Measurements from ENCODE around the gene SRSF3. TPM values are rescaled to one million over a fixed set of nuclear protein-coding genes. Genes with fewer than 3 reads are reported as not detected.

Gene SRSF3
- total and polyA plus RNA-seq, 5 experiments from 2014 or later, result 268 to 375 (median 357) TPM

DNA sequence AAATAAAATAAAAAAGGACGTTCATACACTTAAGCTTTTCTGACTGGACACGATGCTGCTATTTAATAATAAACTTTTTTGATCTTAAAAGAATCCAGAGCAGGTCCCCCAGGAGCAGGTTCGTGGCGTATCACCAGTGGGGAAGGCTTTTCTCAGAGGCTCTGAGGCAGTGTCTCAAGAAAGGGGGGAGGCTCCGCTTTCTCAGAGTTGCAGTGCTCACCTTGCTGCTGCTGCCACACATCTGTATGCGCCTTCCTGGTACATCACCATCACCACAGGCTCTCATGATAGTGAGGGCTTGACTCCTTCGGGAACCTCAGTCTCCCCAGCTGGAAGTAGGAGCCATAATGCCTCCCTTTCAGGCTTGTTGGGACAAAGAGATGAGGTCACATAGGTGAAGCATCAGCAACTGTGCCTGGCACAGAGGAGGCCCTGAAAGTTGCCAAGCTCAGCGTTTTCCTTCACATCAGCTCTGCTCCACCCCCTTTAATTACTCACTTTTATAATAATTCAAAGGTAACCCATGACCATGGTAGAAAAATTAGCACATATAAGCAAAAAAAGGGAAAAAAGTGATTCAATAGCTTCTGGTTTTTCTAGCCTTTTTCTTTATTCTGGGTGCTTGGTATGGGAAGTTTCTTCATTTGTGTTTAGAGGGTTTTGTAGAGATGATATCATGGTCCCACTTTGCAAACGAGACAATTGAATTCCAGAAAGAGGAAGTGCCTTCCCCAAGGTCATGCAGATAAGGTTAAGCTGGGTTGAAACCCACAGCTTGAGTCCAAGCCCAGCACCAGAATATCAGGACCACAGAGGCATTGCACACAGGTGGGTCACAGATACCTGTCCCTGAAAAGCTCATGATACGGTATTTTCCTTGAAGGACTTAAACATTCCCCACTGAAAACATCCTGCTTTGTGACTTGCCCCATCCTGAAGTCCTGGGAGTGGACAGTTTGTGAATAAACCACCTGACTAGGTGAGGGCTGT is 24.5 kb downstream of the SRSF3 start:
- Mint-ChIP-seq H3K4me3 (no peak overlapping the region), H3K4me1 (peaks cover 13 to 41% (median 21%) of the 10 kb centered on the region in 4 donors), H3K9me3 (no peaks in the 10 kb centered on the region), H3K27me3 (no peaks in the 10 kb centered on the region), H3K36me3 (peaks cover 0 to 11% (median 4%) of the 10 kb centered on the region in 3 donors), H3K27ac (peak overlapping the region in 1 of 10 donors; percentile 35)
- DNase-seq (no peak), ATAC-seq (no peak)
- POLR2A ChIA-PET, result interaction anchor here (1.0 kb wide), 1 partner anchor 58 kb away, joined by 4 read pairs; no protein-coding TSS in a partner anchor

DNA sequence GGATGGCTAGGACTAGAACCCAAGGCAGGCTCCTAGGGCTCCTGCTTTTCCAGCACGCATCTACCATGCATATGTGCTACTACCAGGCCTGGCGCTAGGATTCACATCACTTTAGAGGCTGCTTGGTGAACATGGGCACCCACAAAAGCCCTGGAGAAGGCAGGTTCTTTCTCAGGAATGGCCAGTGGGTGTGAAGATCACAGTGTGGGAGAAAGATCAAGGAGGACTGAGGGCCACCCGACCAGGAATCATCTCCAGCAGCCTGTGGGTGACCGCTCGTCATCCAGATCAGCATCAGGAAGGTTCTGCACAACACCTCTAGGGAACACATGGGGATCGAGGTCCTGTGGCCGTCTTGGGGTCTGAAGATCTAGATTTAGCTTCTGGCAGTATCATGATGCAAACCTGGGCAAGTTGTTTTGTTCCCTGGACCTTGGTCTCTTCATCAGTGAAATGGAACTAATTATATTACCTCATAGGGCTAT is 27.3 kb downstream of the SRSF3 start:
- POLR2A ChIA-PET, result no interaction called here
- Mint-ChIP-seq H3K4me3 (no peak overlapping the region), H3K27ac (no peak overlapping the region), H3K4me1 (peaks cover 12 to 40% (median 18%) of the 10 kb centered on the region in 4 donors), H3K36me3 (peaks cover 0 to 2% (median 0%) of the 10 kb centered on the region in 3 donors), H3K27me3 (peaks cover 0 to 3% (median 0%) of the 10 kb centered on the region in 5 donors), H3K9me3 (no peaks in the 10 kb centered on the region)
- ATAC-seq (no peak), DNase-seq (no peak)

DNA sequence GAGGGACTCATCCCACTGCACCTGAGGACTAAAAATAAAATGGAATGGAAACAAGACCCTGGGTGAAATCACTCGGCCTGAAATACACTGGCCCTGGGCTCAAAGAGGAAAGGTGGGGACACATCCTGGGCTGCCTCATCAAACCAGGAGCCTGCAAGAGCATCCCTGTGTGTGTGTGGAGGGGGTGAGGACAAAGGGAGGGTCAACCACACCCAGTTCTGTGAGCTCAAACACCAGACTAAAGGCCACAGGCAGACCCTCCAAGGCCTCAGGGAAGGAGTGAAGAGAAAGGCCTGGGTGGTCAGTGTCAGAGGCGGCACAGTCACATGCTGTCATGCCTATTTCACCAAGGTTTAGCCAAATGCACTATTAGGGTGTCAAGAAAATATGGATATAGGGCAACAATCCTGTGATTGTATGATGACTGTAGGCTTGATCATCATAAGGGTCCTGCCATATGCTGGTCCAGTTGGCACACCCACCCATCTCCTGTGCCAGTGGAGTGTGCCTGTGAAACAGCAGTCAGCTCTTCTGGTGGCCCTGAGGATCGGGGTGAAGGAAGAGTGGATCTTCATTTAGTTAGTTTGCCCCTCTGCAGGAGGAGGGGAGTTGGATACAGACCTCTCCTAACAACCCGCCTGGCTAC is 28.9 kb downstream of the SRSF3 start:
- peaks cover 0 to 2% (median 0%) of the 10 kb centered on the region in 3 donors for H3K36me3 Mint-ChIP-seq
- no peak overlapping the region for H3K4me3 Mint-ChIP-seq
- ATAC-seq (no peak), DNase-seq (no peak)
- peak overlapping the region in 6 of 10 donors; percentile 1 to 75 (median 38) for H3K27ac Mint-ChIP-seq
- H3K27me3 Mint-ChIP-seq, result peaks cover 0 to 3% (median 0%) of the 10 kb centered on the region in 5 donors
- H3K9me3 Mint-ChIP-seq, result no peaks in the 10 kb centered on the region
- peaks cover 12 to 37% (median 17%) of the 10 kb centered on the region in 4 donors for H3K4me1 Mint-ChIP-seq
- POLR2A ChIA-PET, result interaction anchor here (1.4 kb wide), 1 partner anchor 57 kb away, joined by 6 read pairs; no protein-coding TSS in a partner anchor

DNA sequence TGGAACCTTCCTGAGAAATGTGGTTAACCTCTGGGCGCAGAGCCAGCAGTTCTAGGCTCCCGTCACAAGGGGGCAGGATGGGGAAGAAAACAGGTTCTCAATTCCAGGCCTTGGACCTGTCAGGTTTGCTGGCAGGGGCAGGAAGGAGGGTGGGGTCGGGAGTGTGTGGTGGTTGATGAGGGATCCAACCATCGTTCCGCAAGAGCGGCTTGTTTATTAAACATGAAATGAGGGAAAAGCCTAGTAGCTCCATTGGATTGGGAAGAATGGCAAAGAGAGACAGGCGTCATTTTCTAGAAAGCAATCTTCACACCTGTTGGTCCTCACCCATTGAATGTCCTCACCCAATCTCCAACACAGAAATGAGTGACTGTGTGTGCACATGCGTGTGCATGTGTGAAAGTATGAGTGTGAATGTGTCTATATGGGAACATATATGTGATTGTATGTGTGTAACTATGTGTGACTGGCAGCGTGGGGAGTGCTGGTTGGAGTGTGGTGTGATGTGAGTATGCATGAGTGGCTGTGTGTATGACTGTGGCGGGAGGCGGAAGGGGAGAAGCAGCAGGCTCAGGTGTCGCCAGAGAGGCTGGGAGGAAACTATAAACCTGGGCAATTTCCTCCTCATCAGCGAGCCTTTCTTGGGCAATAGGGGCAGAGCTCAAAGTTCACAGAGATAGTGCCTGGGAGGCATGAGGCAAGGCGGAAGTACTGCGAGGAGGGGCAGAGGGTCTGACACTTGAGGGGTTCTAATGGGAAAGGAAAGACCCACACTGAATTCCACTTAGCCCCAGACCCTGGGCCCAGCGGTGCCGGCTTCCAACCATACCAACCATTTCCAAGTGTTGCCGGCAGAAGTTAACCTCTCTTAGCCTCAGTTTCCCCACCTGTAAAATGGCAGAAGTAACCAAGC is 29.6 kb downstream of the SRSF3 start:
- no peaks in the 10 kb centered on the region for H3K9me3 Mint-ChIP-seq
- DNase-seq (peak; percentile 54 to 87 (median 72)), ATAC-seq (peak; percentile 72 to 86)
- H3K4me3 Mint-ChIP-seq, result no peak overlapping the region
- H3K27me3 Mint-ChIP-seq, result peaks cover 0 to 3% (median 0%) of the 10 kb centered on the region in 5 donors
- peaks cover 12 to 38% (median 17%) of the 10 kb centered on the region in 4 donors for H3K4me1 Mint-ChIP-seq
- H3K36me3 Mint-ChIP-seq, result peaks cover 0 to 2% (median 0%) of the 10 kb centered on the region in 3 donors
- peak overlapping the region in 7 of 10 donors; percentile 1 to 84 (median 38) for H3K27ac Mint-ChIP-seq
- POLR2A ChIA-PET, result interaction anchor here (1.4 kb wide), 1 partner anchor 56 kb away, joined by 6 read pairs; no protein-coding TSS in a partner anchor

DNA sequence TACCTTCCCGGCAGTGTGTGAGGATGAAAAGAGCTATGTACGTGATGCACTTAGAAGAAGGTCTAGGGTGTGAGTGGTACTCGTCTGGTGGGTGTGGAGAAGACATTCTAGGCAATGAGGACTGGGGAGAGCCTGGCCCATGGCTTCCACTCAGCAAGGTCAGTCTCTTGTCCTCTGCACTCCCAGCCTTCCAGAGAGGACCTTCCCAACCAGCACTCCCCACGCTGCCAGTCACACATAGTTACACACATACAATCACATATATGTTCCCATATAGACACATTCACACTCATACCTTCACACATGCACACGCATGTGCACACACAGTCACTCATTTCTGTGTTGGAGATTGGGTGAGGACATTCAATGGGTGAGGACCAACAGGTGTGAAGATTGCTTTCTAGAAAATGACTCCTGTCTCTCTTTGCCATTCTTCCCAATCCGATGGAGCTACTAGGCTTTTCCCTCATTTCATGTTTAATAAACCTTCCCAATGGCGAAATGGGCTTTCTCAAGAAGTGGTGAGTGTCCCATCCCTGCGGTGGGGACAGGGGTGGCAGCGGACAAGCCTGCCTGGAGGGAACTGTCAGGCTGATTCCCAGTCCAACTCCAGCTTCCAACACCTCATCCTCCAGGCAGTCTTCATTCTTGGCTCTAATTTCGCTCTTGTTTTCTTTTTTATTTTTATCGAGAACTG is 30.4 kb downstream of the SRSF3 start:
- DNase-seq (no peak), ATAC-seq (no peak)
- H3K4me3 Mint-ChIP-seq, result no peak overlapping the region
- POLR2A ChIA-PET, result no interaction called here
- peaks cover 12 to 41% (median 17%) of the 10 kb centered on the region in 4 donors for H3K4me1 Mint-ChIP-seq
- H3K36me3 Mint-ChIP-seq, result peaks cover 0 to under 1% (median 0%) of the 10 kb centered on the region in 3 donors
- H3K27me3 Mint-ChIP-seq, result peaks cover 0 to 3% (median 0%) of the 10 kb centered on the region in 5 donors
- no peaks in the 10 kb centered on the region for H3K9me3 Mint-ChIP-seq
- H3K27ac Mint-ChIP-seq, result peak overlapping the region in 2 of 10 donors; percentile 1 to 19

DNA sequence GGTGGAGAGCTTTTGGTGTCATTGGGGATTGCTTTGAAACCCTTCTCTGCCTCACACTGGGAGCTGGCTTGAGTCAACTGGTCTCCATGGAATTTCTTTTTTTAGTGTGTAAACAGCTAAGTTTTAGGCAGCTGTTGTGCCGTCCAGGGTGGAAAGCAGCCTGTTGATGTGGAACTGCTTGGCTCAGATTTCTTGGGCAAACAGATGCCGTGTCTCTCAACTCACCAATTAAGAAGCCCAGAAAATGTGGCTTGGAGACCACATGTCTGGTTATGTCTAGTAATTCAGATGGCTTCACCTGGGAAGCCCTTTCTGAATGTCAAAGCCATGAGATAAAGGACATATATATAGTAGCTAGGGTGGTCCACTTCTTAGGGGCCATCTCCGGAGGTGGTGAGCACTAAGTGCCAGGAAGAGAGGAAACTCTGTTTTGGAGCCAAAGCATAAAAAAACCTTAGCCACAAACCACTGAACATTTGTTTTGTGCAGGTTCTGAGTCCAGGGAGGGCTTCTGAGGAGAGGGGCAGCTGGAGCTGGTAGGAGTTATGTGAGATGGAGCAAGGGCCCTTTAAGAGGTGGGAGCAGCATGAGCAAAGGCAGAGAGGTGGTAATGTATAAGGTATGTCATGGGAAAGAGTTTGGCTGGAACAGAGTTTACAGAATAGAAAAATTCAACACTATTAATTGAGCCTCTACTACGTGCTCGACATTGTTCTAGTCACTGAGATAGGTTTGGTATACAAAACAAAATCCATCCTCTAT is 31.2 kb downstream of the SRSF3 start:
- H3K4me3 Mint-ChIP-seq, result no peak overlapping the region
- peak overlapping the region in 3 of 10 donors; percentile 2 to 63 (median 46) for H3K27ac Mint-ChIP-seq
- H3K27me3 Mint-ChIP-seq, result peaks cover 0 to 3% (median 0%) of the 10 kb centered on the region in 5 donors
- POLR2A ChIA-PET, result no interaction called here
- peaks cover 12 to 41% (median 17%) of the 10 kb centered on the region in 4 donors for H3K4me1 Mint-ChIP-seq
- DNase-seq, result no peak
- H3K9me3 Mint-ChIP-seq, result no peaks in the 10 kb centered on the region
- no peaks in the 10 kb centered on the region for H3K36me3 Mint-ChIP-seq
- no peak for ATAC-seq

DNA sequence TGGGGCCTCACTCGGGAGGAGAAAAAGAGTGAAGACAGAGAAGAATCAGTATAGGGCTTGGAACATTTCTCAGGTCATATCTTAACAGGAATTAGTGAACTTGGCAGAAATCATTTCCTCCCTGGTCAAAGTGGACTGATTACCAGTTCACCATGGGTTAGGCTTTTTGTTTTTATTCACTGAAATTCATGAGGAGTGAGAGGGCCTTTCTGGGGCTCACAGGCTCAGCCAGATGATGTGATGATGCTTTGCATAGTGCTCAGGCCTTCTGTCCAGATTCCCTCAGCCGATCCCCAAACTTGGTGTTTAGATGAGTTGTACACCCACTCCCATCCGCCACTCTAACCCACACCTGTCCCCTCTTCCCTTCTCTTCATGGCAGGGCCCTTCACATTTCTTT is 32.5 kb downstream of the SRSF3 start:
- POLR2A ChIA-PET, result no interaction called here
- H3K9me3 Mint-ChIP-seq, result no peaks in the 10 kb centered on the region
- ATAC-seq, result no peak
- no peak overlapping the region for H3K4me3 Mint-ChIP-seq
- peak overlapping the region in 2 of 10 donors; percentile 22 to 37 for H3K27ac Mint-ChIP-seq
- DNase-seq, result no peak
- no peaks in the 10 kb centered on the region for H3K36me3 Mint-ChIP-seq
- H3K4me1 Mint-ChIP-seq, result peaks cover 12 to 42% (median 17%) of the 10 kb centered on the region in 4 donors
- peaks cover 0 to 3% (median 0%) of the 10 kb centered on the region in 5 donors for H3K27me3 Mint-ChIP-seq

DNA sequence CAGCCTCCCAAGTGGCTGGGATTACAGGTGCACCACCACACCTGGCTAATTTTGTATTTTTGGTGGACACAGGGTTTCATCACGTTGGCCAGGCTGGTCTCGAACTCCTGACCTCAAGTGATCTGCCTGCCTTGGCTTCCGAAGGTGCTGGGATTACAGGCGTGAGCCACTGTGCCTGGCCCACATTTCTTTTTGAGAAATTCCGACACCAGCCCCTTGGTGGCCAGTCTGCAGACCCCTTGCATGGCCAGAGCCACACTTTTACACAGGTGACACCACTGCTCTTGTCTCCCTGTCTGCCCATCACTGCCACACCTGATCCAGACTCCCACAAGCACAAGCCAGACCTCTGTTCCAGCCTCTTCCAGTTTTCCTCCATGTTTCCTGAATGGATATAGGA is 33.0 kb downstream of the SRSF3 start:
- H3K27ac Mint-ChIP-seq, result no peak overlapping the region
- ATAC-seq (no peak), DNase-seq (no peak)
- POLR2A ChIA-PET, result no interaction called here
- peaks cover 12 to 41% (median 17%) of the 10 kb centered on the region in 4 donors for H3K4me1 Mint-ChIP-seq
- H3K9me3 Mint-ChIP-seq, result no peaks in the 10 kb centered on the region
- peaks cover 0 to 3% (median 0%) of the 10 kb centered on the region in 5 donors for H3K27me3 Mint-ChIP-seq
- no peaks in the 10 kb centered on the region for H3K36me3 Mint-ChIP-seq
- no peak overlapping the region for H3K4me3 Mint-ChIP-seq

DNA sequence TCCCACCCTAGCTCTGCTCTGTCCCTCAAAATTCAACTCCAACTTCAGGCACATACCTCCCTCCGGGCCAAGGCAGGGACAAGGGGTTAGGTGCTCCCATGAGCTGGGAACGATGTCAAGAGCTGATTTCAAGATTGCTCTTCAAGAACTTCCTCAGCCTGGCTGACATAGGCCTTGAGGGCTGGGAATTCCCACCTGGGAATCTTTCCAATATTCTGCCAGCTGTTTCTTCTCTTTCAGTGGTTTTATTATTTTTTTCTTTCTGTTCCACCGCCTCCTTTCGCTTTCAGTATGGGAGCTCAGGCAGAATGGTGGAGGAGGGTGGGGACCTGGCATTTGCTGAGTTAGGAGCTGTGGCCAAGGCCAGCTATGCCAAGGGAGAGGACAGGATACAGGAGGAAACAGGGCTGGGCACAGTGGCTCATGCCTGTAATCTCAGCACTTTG is 33.7 kb downstream of the SRSF3 start:
- ATAC-seq (no peak), DNase-seq (no peak)
- no peaks in the 10 kb centered on the region for H3K36me3 Mint-ChIP-seq
- H3K9me3 Mint-ChIP-seq, result no peaks in the 10 kb centered on the region
- H3K27me3 Mint-ChIP-seq, result peaks cover 0 to 3% (median 0%) of the 10 kb centered on the region in 5 donors
- H3K27ac Mint-ChIP-seq, result no peak overlapping the region
- peaks cover 8 to 34% (median 13%) of the 10 kb centered on the region in 4 donors for H3K4me1 Mint-ChIP-seq
- POLR2A ChIA-PET, result no interaction called here
- H3K4me3 Mint-ChIP-seq, result no peak overlapping the region

DNA sequence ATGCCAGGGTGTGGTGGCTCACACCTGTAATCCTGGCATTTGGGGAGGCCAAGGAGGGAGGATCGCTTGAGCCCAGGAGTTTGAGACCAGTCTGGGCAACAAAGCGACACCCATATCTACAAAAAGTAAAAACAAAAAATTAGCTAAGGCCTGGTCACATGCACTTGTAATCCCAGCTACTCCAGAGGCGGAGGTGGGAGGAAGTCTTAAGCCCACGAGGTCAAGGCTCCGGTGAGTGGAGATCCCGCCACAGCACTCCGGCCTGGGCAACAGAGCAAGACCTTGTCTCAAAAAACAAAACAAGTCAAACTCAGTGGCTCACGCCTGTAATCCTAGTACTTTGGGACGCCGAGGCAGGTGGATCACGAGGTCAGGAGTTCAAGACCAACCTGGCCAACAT is 35.6 kb downstream of the SRSF3 start:
- H3K36me3 Mint-ChIP-seq, result no peaks in the 10 kb centered on the region
- no peak for DNase-seq
- no peak overlapping the region for H3K27ac Mint-ChIP-seq
- H3K27me3 Mint-ChIP-seq, result peaks cover 0 to 3% (median 0%) of the 10 kb centered on the region in 5 donors
- H3K4me1 Mint-ChIP-seq, result peaks cover 0 to 18% (median 0%) of the 10 kb centered on the region in 4 donors
- ATAC-seq, result no peak
- H3K4me3 Mint-ChIP-seq, result no peak overlapping the region
- POLR2A ChIA-PET, result no interaction called here
- no peaks in the 10 kb centered on the region for H3K9me3 Mint-ChIP-seq

Data from naive thymus-derived CD8-positive, alpha-beta T cell (primary cell).